Mucosa of stomach (tissue), 1 donor: ENCODE results near the gene ZYG11B.
"Not testable (repeated sequence)": the region's sequence is repeated elsewhere in the genome, so short reads cannot be mapped to it uniquely, and the experiment has no call there.

Source experiments
- H3K27me3 ChIP-seq: one replicate; pipeline ENCODE4 v1.7.0; 2013; ENCODE audit warnings: mild to moderate bottlenecking, low read length; ENCODE audit not compliant: control insufficient read depth, insufficient read depth
- H3K36me3 ChIP-seq: one replicate; pipeline ENCODE4 v1.7.0; 2013; ENCODE audit warnings: low read length; ENCODE audit not compliant: control insufficient read depth, insufficient read depth
- H3K4me1 ChIP-seq: one replicate; pipeline ENCODE4 v1.7.0; 2013; ENCODE audit warnings: mild to moderate bottlenecking, low read length; ENCODE audit not compliant: control insufficient read depth, insufficient read depth
- H3K4me3 ChIP-seq: one replicate; pipeline ENCODE4 v1.7.0; 2013; ENCODE audit warnings: low read length
- H3K9ac ChIP-seq: one replicate; pipeline ENCODE4 v1.7.0; 2013; ENCODE audit warnings: mild to moderate bottlenecking, low read length, moderate library complexity
- H3K9me3 ChIP-seq: one replicate; pipeline ENCODE4 v1.7.0; 2013; ENCODE audit warnings: mild to moderate bottlenecking, low read length, moderate library complexity; ENCODE audit not compliant: control insufficient read depth
- donor health status: Pancreatic carcinoma.

ZYG11B gene

GRCh38 chr1:52790429-52790828 is 64.2 kb downstream of the ZYG11B start:
- H3K36me3 ChIP-seq, H3K9me3 ChIP-seq, H3K9ac ChIP-seq, H3K27me3 ChIP-seq, H3K4me3 ChIP-seq, H3K4me1 ChIP-seq: not testable (repeated sequence)

GRCh38 chr1:52792036-52792435 is 65.8 kb downstream of the ZYG11B start:
- Histone ChIP-seq H3K4me1 (no peaks in the 10 kb centered on the region), H3K27me3 (no peaks in the 10 kb centered on the region), H3K9ac (no peak overlapping the region), H3K36me3 (no peaks in the 10 kb centered on the region), H3K9me3 (no peaks in the 10 kb centered on the region), H3K4me3 (no peak overlapping the region)

GRCh38 chr1:52793717-52794116 is 67.5 kb downstream of the ZYG11B start:
- H3K9ac ChIP-seq, H3K9me3 ChIP-seq, H3K27me3 ChIP-seq, H3K4me3 ChIP-seq, H3K4me1 ChIP-seq, H3K36me3 ChIP-seq: not testable (repeated sequence)

- H3K9ac ChIP-seq = no peak overlapping the region
- no peaks in the 10 kb centered on the region for H3K27me3 ChIP-seq
- H3K4me1 ChIP-seq = no peaks in the 10 kb centered on the region
- H3K4me3 ChIP-seq = no peak overlapping the region
- H3K36me3 ChIP-seq = no peaks in the 10 kb centered on the region
- no peaks in the 10 kb centered on the region for H3K9me3 ChIP-seq
These were observed 69.2 kb downstream of the ZYG11B start for GRCh38 chr1:52795464-52795863.

GRCh38 chr1:52798331-52798730 is 72.1 kb downstream of the ZYG11B start:
- Histone ChIP-seq H3K9ac (no peak overlapping the region), H3K4me3 (no peak overlapping the region), H3K4me1 (no peaks in the 10 kb centered on the region), H3K36me3 (no peaks in the 10 kb centered on the region), H3K9me3 (no peaks in the 10 kb centered on the region), H3K27me3 (no peaks in the 10 kb centered on the region)

GRCh38 chr1:52801011-52801410 is 74.8 kb downstream of the ZYG11B start:
- Histone ChIP-seq H3K36me3 (no peaks in the 10 kb centered on the region), H3K9ac (no peak overlapping the region), H3K4me3 (no peak overlapping the region), H3K9me3 (no peaks in the 10 kb centered on the region), H3K4me1 (no peaks in the 10 kb centered on the region), H3K27me3 (no peaks in the 10 kb centered on the region)

GRCh38 chr1:52804083-52804482 is 77.8 kb downstream of the ZYG11B start:
- not testable (repeated sequence) for H3K4me1 ChIP-seq, H3K9ac ChIP-seq, H3K4me3 ChIP-seq, H3K9me3 ChIP-seq, H3K36me3 ChIP-seq, H3K27me3 ChIP-seq

- Histone ChIP-seq H3K9me3 (no peaks in the 10 kb centered on the region), H3K4me3 (no peak overlapping the region), H3K4me1 (no peaks in the 10 kb centered on the region), H3K27me3 (no peaks in the 10 kb centered on the region), H3K9ac (no peak overlapping the region), H3K36me3 (no peaks in the 10 kb centered on the region)
These were observed 88.2 kb downstream of the ZYG11B start for GRCh38 chr1:52814465-52814864.

- H3K9me3 ChIP-seq, H3K9ac ChIP-seq, H3K36me3 ChIP-seq, H3K27me3 ChIP-seq, H3K4me1 ChIP-seq, H3K4me3 ChIP-seq: not testable (repeated sequence)
These were observed 94.6 kb downstream of the ZYG11B start for GRCh38 chr1:52820830-52821229.

GRCh38 chr1:52825868-52826267 is 99.6 kb downstream of the ZYG11B start:
- H3K4me1 ChIP-seq = no peaks in the 10 kb centered on the region
- no peak overlapping the region for H3K9ac ChIP-seq
- H3K27me3 ChIP-seq = no peaks in the 10 kb centered on the region
- no peak overlapping the region for H3K4me3 ChIP-seq
- no peaks in the 10 kb centered on the region for H3K36me3 ChIP-seq
- no peaks in the 10 kb centered on the region for H3K9me3 ChIP-seq

GRCh38 chr1:52834798-52835197 is 108.5 kb downstream of the ZYG11B start:
- Histone ChIP-seq H3K4me3 (no peak overlapping the region), H3K4me1 (no peaks in the 10 kb centered on the region), H3K9ac (no peak overlapping the region), H3K27me3 (no peaks in the 10 kb centered on the region), H3K36me3 (no peaks in the 10 kb centered on the region), H3K9me3 (no peaks in the 10 kb centered on the region)

- H3K4me3 ChIP-seq = no peak overlapping the region
These were observed 109.8 kb downstream of the ZYG11B start for GRCh38 chr1:52836035-52836434.

GRCh38 chr1:52839175-52839574 is 112.9 kb downstream of the ZYG11B start:
- H3K27me3 ChIP-seq = peaks cover 19% of the 10 kb centered on the region
- H3K9ac ChIP-seq, H3K36me3 ChIP-seq, H3K9me3 ChIP-seq, H3K4me3 ChIP-seq, H3K4me1 ChIP-seq: not testable (repeated sequence)

More at GRCh38 chr1:52836035-52836434, 109.8 kb downstream of the ZYG11B start:
- Histone ChIP-seq H3K27me3 (no peaks in the 10 kb centered on the region), H3K9me3 (no peaks in the 10 kb centered on the region), H3K36me3 (no peaks in the 10 kb centered on the region), H3K9ac (no peak overlapping the region), H3K4me1 (no peaks in the 10 kb centered on the region)
